CD14-positive monocyte (primary cell): ENCODE measurements around the gene STK36. TPM values are rescaled to one million over a fixed set of nuclear protein-coding genes. Genes with fewer than 3 reads are reported as not detected.
A peak's percentile ranks its signal among the peaks of the same experiment; 100 is the strongest.

ENCODE experiments used
- DNase-seq, 3 donors: peaks; one replicate each; pipeline ENCODE4 v3.0.0-alpha.2; 2011 to 2022
- H2AFZ ChIP-seq: 2 replicates; pipeline ENCODE4 v1.6.0; 2012; ENCODE audit warnings: mild to moderate bottlenecking, low read depth, low read length, inconsistent platforms; ENCODE audit not compliant: insufficient read depth, poor library complexity, severe bottlenecking
- H3K27ac ChIP-seq, 2 donors: 1 replicate in 1 of 2; 2 replicates in 1 of 2; pipeline ENCODE4 v1.5.1; 2012 to 2013; ENCODE audit warnings: low read length in 2 of 2, control low read depth in 1 of 2, inconsistent platforms in 1 of 2, low read depth in 1 of 2, mild to moderate bottlenecking in 1 of 2
- H3K27me3 ChIP-seq, 2 donors: one replicate each; pipeline versions ENCODE4 v1.6.0 to v1.6.1; 2011 to 2013; ENCODE audit warnings: low read length in 2 of 2; ENCODE audit not compliant: control insufficient read depth in 2 of 2, insufficient read depth in 2 of 2
- H3K36me3 ChIP-seq, 2 donors: replicated peaks in 1 of 2; 1 replicate in 1 of 2; 2 replicates in 1 of 2; pipeline versions ENCODE4 v1.5.1 to v1.6.1; 2012 to 2013; ENCODE audit warnings: low read length in 2 of 2, control low read depth in 1 of 2, inconsistent platforms in 1 of 2, mild to moderate bottlenecking in 1 of 2; ENCODE audit not compliant: insufficient read depth in 2 of 2, control insufficient read depth in 1 of 2
- H3K4me1 ChIP-seq, 2 donors: 1 replicate in 1 of 2; 2 replicates in 1 of 2; pipeline versions ENCODE4 v1.5.1 to v1.6.1; 2012 to 2013; ENCODE audit warnings: low read length in 2 of 2, control low read depth in 1 of 2, inconsistent platforms in 1 of 2, mild to moderate bottlenecking in 1 of 2, moderate library complexity in 1 of 2; ENCODE audit not compliant: insufficient read depth in 2 of 2, control insufficient read depth in 1 of 2
- H3K4me2 ChIP-seq: replicated peaks from 2 replicates; pipeline ENCODE3; 2012; ENCODE audit warnings: low read length, moderate library complexity, mild to moderate bottlenecking; ENCODE audit not compliant: poor library complexity, severe bottlenecking; ENCODE audit errors: extremely low read depth
- H3K4me3 ChIP-seq, 3 experiments: fragments of 200-600 bp in 1 of 3; sonication (generic) in 1 of 3; replicated peaks in 1 of 3; 1 replicate in 2 of 3; 2 replicates in 1 of 3; pipeline ENCODE4 v1.5.1; 2011 to 2013; ENCODE audit warnings: low read length in 3 of 3, mild to moderate bottlenecking in 3 of 3, control low read depth in 2 of 3, low read depth in 2 of 3, inconsistent platforms in 1 of 3, moderate library complexity in 1 of 3
- H3K79me2 ChIP-seq: 2 replicates; pipeline ENCODE4 v1.6.0; 2012; ENCODE audit warnings: mild to moderate bottlenecking, control low read depth, inconsistent platforms, low read length, moderate library complexity; ENCODE audit not compliant: insufficient read depth
- H3K9ac ChIP-seq: 2 replicates; pipeline ENCODE4 v1.6.0; 2017; ENCODE audit warnings: low read length, mild to moderate bottlenecking; ENCODE audit not compliant: insufficient read depth, poor library complexity, severe bottlenecking
- H3K9me3 ChIP-seq, 2 donors: replicated peaks in 1 of 2; 1 replicate in 1 of 2; 2 replicates in 1 of 2; pipeline versions ENCODE4 v1.5.1 to v1.6.1; 2012 to 2013; ENCODE audit warnings: low read length in 2 of 2, control low read depth in 1 of 2; ENCODE audit not compliant: control insufficient read depth in 1 of 2, insufficient read depth in 1 of 2
- H4K20me1 ChIP-seq: 2 replicates; pipeline ENCODE4 v1.6.0; 2012; ENCODE audit warnings: mild to moderate bottlenecking, low read length, control low read depth, moderate library complexity; ENCODE audit not compliant: insufficient read depth
- H3K27ac Mint-ChIP-seq, 7 donors: one replicate each; pipeline ENCODE4 v1.8.0; 2020; ENCODE audit warnings: mild to moderate bottlenecking in 7 of 7, mixed read lengths in 7 of 7, moderate library complexity in 6 of 7, inconsistent platforms in 2 of 7
- H3K27me3 Mint-ChIP-seq, 3 donors: one replicate each; pipeline ENCODE4 v1.8.0; 2021 to 2022; ENCODE audit warnings: low read depth in 3 of 3, mild to moderate bottlenecking in 3 of 3, mixed read lengths in 3 of 3, moderate library complexity in 3 of 3, inconsistent platforms in 1 of 3
- H3K36me3 Mint-ChIP-seq, 2 donors: one replicate each; pipeline ENCODE4 v1.8.0; 2020; ENCODE audit warnings: mixed read lengths in 2 of 2, inconsistent platforms in 1 of 2, mild to moderate bottlenecking in 1 of 2
- H3K4me1 Mint-ChIP-seq: one replicate; pipeline ENCODE4 v1.8.0; 2020; ENCODE audit warnings: mild to moderate bottlenecking, mixed read lengths
- H3K4me3 Mint-ChIP-seq, 2 donors: one replicate each; pipeline ENCODE4 v1.8.0; 2020; ENCODE audit warnings: mild to moderate bottlenecking in 2 of 2, mixed read lengths in 2 of 2, moderate library complexity in 1 of 2
- H3K9me3 Mint-ChIP-seq, 7 donors: one replicate each; pipeline ENCODE4 v1.8.0; 2020 to 2022; ENCODE audit warnings: mixed read lengths in 7 of 7, mild to moderate bottlenecking in 6 of 7, moderate library complexity in 6 of 7, inconsistent platforms in 2 of 7
- WGBS: methylation state at CpG from one replicate; pipeline ENCODE4 v1.1.5; 2013; ENCODE audit warnings: missing lambda C conversion rate; ENCODE audit not compliant: insufficient coverage; 5-methylcytosine and 5-hydroxymethylcytosine counted together
- intact Hi-C, 2 donors: fragments of 100-400 bp; cut with micrococcal nuclease; formaldehyde crosslinking; loops; one replicate each; pipeline versions ENCODE4 v1.15.0 to v1.15.1; 2023
- polyA plus RNA-seq, 3 donors: library from polyadenylated mRNA; depleted of rRNA in 1 of 3; unstranded in 2 of 3; stranded (reverse) in 1 of 3; fragments of 300-500 nt in 2 of 3; fragments of >200 nt in 1 of 3; fragmentation: Illumina TruSeq in 2 of 3; gene quantifications; 1 replicate in 2 of 3; 2 replicates in 1 of 3; pipeline ENCODE4 v1.2.3, GENCODE V29; 2012 to 2021
- TF ChIP-seq, protein P1 (sequence below): fragments of 200-600 bp; IDR thresholded peaks from one replicate; pipeline ENCODE4 v1.8.0; 2022; ENCODE audit warnings: antibody characterized with exemption, mild to moderate bottlenecking

Gene STK36
- polyA plus RNA-seq, 3 donors, result 1.3 to 36.2 (median 3.3) TPM

DNA sequence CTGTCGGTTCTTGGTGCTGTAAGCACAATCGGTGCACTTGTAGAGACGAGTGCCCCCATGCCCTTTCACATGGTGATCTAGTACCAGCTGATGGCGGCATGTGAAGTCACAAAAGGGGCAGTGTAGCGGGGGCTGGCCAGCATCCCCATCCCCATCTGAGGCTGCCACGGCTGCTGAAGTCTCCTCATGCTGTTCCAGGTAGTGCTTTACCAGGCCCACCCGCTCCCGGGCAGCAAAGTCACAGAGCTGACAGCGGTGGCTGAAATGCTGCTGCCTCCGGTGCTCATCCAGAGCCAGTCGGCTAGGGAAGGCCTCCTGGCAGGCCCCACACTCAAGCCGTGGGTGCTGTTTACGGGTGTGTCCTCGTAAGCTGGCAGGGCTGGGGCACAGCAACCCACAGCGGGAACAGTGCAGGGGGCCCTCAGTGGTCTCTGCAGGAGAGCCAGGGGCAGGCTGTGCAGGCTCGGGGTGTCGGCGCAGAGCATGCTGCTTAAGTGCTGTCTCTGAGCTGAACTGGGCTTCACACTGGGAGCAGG, 29.7 kb upstream of the STK36 start:
- H3K36me3 ChIP-seq, result peaks cover 83 to 97% of the 10 kb centered on the region in 2 donors
- Mint-ChIP-seq H3K27ac (peak overlapping the region in 1 of 7 donors; percentile 73), H3K36me3 (peaks cover 85 to 100% of the 10 kb centered on the region in 2 donors), H3K27me3 (no peaks in the 10 kb centered on the region), H3K9me3 (no peaks in the 10 kb centered on the region), H3K4me1 (no peaks in the 10 kb centered on the region), H3K4me3 (no peak overlapping the region)
- no peaks in the 10 kb centered on the region for H3K27me3 ChIP-seq
- H3K27ac ChIP-seq, result no peak overlapping the region
- H3K4me1 ChIP-seq, result no peaks in the 10 kb centered on the region
- H3K4me2 ChIP-seq, result no peak overlapping the region
- no peaks in the 10 kb centered on the region for H3K9me3 ChIP-seq
- no peak overlapping the region for H3K4me3 ChIP-seq
- intact Hi-C loops, result no loop called here
- TF ChIP-seq, protein P1, sequence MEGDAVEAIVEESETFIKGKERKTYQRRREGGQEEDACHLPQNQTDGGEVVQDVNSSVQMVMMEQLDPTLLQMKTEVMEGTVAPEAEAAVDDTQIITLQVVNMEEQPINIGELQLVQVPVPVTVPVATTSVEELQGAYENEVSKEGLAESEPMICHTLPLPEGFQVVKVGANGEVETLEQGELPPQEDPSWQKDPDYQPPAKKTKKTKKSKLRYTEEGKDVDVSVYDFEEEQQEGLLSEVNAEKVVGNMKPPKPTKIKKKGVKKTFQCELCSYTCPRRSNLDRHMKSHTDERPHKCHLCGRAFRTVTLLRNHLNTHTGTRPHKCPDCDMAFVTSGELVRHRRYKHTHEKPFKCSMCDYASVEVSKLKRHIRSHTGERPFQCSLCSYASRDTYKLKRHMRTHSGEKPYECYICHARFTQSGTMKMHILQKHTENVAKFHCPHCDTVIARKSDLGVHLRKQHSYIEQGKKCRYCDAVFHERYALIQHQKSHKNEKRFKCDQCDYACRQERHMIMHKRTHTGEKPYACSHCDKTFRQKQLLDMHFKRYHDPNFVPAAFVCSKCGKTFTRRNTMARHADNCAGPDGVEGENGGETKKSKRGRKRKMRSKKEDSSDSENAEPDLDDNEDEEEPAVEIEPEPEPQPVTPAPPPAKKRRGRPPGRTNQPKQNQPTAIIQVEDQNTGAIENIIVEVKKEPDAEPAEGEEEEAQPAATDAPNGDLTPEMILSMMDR, result no peak
- WGBS, result 96% methylated on average over 18 of the region's 18 CpGs
- H3K9ac ChIP-seq, result no peak overlapping the region
- H4K20me1 ChIP-seq, result no peaks in the 10 kb centered on the region
- no peak overlapping the region for H2AFZ ChIP-seq
- H3K79me2 ChIP-seq, result no peaks in the 10 kb centered on the region
- no peak for DNase-seq

DNA sequence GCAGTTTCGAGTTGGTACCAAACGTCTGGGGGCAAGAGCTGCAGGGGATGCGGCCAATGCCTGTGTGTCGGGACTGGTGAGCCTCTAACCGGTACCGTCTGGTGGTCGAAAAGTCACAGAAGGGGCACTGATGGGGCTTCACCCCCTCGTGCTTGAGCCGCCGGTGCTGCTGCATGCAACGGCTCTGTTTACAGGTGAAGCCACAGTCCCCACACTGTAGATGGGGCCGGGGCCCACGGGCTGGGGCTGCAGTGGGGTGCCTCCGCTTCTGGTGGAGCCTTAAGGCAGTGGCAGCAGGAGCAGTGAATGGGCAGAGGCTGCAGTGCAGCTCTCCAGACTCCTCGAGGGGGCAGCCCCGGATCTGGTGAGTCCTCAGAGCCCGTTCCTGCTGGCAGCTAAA, 29.1 kb upstream of the STK36 start:
- H3K27me3 ChIP-seq, result no peaks in the 10 kb centered on the region
- Mint-ChIP-seq H3K4me3 (no peak overlapping the region), H3K27me3 (no peaks in the 10 kb centered on the region), H3K36me3 (peaks cover 85 to 100% of the 10 kb centered on the region in 2 donors), H3K9me3 (no peaks in the 10 kb centered on the region), H3K27ac (no peak overlapping the region), H3K4me1 (no peaks in the 10 kb centered on the region)
- H3K4me3 ChIP-seq, result no peak overlapping the region
- TF ChIP-seq, protein P1, result no peak
- over 99% methylated on average over 15 of the region's 17 CpGs for WGBS
- no peak overlapping the region for H3K27ac ChIP-seq
- H2AFZ ChIP-seq, result no peak overlapping the region
- no peak overlapping the region for H3K9ac ChIP-seq
- no peaks in the 10 kb centered on the region for H3K4me1 ChIP-seq
- peaks cover 82 to 97% of the 10 kb centered on the region in 2 donors for H3K36me3 ChIP-seq
- no peaks in the 10 kb centered on the region for H4K20me1 ChIP-seq
- no peaks in the 10 kb centered on the region for H3K9me3 ChIP-seq
- intact Hi-C loops, result no loop called here
- no peak overlapping the region for H3K4me2 ChIP-seq
- no peak for DNase-seq
- H3K79me2 ChIP-seq, result no peaks in the 10 kb centered on the region
